Muscle of back (tissue), 11 donors: ENCODE results near the gene BABAM2. TPM values are rescaled to one million over a fixed set of nuclear protein-coding genes. Genes with fewer than 3 reads are reported as not detected.
A peak's percentile ranks its signal among the peaks of the same experiment; 100 is the strongest.

Experiments
- DNase-seq, 3 donors: peaks; one replicate each; pipeline versions ENCODE4 v3.0.0 to v3.0.0-alpha.2; 2013
- polyA plus RNA-seq, 10 donors: library from polyadenylated mRNA; unstranded; fragments of 120-200 nt; gene quantifications; one replicate each; pipeline ENCODE4 v1.2.1, GENCODE V29; 2013; ENCODE audit not compliant: insufficient read length in 10 of 10

Gene BABAM2
- polyA plus RNA-seq, 10 donors = 19.7 to 26.0 (median 23.7) TPM

DNA sequence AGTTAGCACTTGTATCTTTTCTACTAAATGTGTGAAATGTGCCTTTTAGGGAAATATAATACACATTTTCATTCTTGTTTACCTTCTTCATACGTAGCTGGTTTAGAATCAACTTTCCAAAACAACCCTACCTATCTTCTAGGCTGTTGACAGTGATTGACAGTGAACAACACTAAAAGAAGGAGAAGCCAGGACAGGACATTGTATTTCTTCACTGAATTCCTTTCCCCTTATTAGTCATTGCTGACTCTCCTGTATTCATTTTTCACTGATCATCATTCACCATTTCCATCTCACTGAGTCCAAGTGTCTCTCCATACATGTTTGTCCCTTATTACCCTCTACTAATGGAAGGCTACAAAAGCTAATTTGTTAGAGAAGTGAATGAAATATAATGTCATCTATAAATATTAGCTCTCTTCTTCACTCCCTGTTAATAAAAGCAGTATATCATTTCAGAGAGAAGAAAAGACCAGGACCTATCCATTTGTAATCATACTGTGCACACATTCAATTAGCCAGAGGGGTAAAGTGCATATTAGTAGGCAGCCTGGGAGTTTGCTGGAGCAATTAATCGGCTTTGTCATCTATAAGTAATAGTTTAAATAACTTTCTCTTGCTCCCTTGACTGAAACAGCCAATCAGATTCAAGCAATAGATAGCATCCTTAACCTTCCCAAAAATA, 309.6 kb downstream of the BABAM2 start:
- no peak for DNase-seq

DNA sequence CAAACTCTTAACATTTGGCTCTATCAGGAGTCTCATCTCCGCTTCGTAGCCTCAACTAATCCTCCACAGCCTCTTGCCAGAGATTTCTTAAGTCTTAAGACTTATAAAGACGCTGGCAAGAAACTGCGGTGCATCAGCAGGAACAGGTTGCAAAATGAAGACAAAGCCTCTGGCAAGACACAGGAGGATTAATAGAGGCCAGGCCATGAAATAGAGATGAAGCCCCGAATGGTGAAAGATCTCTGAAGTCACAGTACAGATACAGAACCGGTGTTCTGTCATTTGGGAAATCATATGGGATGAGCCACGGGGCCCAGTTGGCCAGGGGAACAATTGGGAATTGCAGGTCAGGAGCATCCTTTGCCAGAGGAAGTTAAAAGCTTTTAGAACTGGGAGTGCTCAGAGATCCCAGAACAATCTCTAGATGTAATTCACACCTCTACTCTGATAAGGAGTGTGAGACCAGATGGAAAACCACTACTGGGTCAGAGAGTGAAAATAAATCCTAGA, 311.2 kb downstream of the BABAM2 start:
- DNase-seq = peak in 1 of 3 donors; percentile 52

DNA sequence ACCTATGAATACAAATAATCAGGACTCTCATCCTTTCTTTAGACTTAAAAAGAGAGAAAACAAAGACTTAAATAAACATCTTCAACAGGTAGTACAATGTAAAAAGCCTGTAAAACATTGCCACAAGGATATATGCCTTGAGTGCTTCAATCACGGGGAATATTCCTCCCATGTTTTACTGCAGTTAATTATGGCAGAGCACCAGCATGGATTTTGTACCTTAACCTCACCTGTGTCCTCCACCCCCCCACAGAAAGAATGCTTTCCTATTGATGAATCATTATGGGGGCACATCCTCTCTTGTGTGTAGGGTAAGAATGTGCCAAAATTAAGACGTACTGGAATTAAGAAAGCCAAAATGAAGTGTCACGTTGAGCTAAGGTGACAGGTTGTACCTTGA, 312.2 kb downstream of the BABAM2 start:
- no peak for DNase-seq

DNA sequence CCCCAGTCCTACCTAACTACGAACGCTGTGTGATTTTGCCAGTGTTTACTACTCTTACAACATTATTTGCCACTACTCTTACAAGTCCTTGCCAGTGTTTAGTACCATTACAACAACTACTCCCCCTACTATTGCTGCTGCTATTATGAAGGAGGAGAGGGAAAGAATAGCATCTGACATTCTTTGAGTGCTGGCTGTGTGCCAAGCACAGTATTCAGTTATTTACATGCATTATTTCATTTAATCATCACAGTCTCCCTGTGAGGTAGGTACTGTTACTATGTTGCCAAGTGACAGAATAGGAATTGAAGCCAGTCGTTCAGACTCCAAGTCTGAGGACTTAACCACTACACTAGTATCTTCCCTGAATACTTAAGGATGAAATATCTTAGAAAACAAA, 316.2 kb downstream of the BABAM2 start:
- peak in 1 of 3 donors; percentile 41 for DNase-seq

DNA sequence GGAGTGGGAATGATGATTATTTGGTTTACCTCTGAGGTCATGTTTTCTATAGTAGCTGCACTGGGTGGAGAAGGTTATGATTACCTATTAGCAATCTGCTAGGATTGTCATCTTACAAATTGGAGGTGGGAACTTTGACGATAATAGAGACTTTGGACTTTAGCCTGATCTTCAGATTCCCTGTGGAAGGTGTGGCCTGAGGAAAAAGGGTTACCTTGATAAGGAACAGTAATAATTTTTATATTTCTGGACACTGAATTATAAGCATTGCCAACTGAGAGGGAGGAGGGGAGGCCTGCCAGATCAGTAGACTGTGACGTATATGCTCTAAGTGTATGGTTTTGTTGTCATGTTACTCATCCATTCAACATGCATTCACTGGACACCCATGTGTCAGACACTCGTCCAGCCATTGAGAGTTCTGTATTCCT, 318.7 kb downstream of the BABAM2 start:
- no peak for DNase-seq

DNA sequence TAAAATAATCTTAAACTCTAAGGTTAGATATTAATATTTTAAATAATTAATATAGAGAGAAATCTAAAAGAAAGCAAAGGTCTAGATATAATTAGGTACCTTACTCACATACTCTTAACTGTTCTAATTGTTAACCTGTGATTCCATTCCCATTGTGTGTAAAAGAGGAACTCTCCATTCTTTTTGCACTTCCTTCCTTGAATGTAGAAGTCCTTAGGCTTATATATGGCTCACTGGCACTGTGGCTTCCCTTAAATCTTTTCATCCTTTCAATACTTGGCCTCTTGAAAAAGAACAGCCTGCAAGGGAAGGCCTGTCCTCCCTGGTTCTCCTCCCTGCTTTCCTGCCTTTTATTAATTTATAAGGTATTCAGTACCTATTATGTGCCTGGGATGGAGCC, 319.3 kb downstream of the BABAM2 start:
- DNase-seq = no peak

DNA sequence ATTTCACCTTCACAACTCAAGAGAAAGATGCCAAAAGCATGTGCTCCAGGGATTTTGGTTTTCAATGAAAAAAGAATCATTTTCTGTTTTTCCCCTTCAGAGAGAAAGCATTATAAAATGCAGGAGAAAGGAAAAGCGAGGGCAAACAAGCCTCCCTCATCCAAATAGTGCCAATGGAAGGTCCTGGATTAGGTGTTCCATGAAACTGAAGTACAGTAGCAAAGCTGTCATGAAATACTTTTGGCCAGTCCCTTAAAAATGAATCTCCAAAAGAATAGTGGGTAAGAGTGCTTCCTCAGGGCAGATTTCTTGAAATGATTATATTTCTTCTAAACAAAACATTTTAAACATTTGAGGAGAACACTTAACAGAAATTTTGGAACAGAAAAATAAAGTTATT, 320.0 kb downstream of the BABAM2 start:
- DNase-seq = no peak

DNA sequence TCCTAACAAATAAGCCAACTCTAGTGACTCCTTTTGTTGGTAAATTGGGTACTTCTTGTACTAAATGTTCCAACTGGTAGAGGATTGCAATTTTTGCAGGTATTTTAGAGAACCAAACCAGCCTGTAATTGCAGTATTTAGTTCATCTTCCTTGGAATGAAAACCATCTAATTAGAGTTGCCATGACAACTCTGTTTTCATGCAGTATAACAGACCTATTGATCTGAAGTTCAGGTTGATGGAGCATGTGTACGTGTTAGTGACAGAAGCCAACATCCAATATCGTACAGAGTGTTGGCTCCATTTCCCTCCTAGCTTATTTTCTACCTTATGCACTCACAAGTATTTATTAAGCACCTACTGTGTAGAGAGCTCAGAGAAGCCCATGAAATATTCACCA, 325.8 kb downstream of the BABAM2 start:
- DNase-seq = no peak

DNA sequence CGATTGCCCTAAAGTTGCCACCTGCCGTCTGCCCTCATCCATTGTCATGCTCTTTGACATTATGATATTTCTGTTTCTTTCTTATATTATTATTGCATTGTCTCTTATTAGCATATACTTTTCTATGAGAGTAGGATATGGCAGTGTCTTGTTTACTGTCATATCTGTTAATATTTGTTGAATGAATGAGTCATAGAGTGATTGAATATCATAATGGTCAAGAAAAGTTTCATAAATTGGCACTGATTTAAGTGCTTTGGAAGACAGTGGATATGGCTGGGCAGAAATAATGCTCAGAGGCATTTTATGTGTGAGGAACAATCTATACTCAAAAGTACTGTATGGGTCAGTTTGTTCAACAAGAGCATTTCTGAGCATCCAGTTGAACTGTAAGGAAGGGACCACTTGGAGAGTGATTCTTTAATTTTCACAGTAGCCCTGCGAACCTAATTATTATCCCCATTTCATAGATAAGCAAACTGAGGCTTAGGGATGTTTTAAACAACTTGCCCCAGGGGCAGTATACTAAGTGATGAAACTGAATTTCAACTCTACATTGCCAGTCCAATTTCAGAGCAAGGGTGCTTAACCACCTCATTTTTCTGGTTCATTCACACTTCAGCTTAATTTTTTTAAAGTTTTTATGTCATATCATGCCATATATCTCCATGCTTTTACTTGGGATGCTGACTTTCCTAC, 326.7 kb downstream of the BABAM2 start:
- no peak for DNase-seq

DNA sequence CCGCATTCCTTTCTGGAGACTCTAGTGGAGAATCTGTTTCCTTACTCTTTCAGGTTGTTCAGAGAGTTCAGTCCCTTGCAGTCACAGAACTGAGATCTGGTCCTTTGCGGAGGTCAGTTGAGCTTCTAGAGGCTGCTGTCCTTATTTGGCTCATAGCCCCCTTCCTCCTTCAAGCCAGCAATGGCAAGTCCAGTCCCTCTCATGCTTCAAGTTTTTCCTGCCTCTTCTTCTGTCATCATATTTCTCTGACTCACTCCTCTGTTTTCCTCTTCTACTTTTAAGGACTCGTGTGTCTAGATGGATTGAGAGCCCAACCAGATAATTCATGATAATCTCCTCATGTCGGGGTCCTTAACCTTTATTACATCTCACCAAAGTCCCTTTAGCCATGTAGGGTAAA, 328.6 kb downstream of the BABAM2 start:
- no peak for DNase-seq

DNA sequence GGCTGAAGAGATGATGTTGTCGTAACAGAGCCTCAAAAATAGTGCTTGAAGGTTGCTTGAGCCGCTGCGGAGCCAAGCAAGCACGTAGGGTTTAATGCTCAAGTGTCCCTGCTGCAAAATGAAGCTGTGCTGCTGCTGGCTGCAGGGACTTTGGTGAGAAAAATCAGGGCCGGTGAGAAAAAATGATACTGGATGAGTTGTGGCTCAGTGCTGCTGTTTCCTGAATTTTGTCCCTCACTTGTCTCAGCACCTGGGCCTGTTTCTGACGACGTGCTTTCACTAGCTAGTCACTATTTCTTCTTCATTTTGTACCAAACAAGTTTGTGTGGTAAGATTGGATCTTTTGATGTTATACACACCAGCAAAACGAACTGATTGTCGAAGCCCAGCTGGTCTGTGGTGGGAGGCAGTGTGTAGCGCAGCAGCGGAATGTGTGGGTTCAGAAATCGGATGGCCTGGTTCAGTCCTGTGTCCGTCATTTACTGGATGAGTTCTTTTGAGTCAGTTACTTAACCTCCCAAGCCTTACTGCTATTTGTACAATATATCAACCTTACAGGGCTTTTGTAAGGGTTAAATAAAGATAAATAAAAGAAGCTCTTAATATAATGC, 329.3 kb downstream of the BABAM2 start:
- DNase-seq = no peak

DNA sequence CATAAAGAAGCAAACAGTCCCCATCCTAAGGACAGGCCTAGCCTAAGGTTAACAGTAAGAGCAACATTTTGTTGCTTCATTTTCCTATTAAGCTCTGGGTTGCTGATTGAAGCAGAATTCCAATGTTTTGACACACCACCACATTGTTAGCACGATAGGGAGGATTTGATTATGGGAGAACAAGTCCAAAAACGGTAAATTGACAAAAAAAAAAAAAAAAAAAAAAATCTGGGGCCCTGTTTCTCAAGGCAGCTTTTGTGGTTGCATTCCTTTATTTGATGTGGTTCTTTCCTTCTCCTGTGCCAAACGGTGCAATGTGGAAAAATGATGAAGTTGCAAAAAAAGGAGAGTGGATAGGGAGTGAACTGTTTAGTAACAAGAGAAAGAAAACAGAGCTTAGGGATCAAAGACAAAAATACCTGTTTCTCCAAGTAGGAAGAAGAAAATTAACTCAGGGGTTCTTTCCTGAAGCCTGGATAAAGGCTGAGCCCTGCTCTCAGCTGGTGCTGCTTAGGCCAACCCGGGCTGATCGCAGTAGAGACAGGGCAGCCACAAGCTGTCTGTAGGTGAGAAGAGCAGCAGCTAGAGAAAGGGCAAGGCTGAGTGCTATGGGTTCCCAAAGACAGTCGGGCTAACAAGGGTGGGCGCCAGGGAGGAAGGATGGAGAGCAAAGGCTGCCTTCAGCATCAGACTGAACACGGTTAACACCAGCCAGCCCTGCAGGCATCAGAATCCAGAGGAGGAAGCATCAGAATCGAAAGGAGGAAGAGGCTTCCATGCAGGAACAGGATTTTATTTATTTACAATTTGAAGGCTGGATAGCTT, 334.3 kb downstream of the BABAM2 start:
- DNase-seq = peak; percentile 34 to 88 (median 49)

DNA sequence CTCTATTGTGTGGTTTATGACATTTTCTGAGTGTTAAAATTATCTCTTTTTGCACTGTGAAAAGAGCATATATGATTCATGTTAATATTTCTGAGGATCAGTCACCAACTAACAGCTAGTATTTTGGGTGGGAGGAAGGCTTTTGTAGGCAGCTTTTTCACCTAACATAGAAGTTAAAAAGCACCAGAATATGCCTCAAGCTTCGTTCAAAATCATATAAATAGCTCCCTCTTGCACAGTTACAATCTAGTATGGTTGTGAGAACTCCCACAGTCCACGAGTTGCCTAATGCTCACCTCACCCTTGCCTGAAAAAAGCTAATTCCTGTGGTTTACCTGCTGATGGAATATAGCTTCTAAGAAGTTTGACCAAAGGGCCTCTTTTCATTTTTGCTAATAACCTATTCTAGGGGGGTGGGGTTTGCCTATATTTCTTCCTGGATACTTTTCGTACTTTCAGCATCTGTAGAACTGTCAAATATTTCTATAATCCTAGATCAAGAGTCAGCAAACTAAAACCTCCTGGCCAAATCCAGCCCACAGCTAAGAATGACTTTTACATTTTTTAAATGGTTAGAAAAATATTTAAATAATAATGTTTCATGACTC, 335.0 kb downstream of the BABAM2 start:
- no peak for DNase-seq

DNA sequence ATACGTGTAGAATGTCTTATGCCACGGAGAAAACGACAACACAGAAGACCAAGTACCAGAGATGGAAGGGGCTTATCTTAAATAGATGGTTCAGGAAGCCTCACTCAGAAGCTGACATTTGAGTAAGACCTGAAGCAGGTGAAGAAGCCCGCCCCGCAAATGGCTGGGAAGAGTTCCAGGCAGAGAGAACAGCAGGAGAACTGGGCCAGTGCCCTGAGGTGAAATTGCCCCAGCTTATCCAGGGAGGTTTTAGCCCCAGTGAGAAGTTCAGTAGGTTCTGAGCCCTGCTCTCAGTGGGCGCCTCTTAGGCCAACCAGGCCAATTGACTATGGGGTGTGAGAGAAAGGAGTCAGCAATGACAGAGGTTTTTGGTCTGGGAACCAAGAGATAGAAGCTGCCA, 336.0 kb downstream of the BABAM2 start:
- DNase-seq = no peak

DNA sequence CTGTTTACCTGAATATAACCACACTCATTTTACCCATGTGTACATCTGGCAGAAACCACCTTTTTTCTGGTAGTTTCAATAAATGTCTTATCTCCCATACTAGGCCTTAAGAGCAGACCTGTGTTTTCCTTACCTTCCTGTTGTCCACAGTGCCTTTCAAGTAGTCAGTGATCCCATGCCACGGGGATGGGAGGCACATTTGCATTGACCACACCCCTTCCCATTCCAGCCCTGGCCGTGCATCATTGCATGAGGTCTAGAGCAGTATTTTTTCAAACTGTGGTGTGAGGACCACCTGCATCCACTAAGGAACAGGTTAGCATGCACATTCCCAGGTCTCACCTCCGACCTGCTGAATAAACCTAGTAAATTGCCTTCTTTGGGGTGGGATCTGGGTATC, 337.0 kb downstream of the BABAM2 start:
- DNase-seq = no peak

DNA sequence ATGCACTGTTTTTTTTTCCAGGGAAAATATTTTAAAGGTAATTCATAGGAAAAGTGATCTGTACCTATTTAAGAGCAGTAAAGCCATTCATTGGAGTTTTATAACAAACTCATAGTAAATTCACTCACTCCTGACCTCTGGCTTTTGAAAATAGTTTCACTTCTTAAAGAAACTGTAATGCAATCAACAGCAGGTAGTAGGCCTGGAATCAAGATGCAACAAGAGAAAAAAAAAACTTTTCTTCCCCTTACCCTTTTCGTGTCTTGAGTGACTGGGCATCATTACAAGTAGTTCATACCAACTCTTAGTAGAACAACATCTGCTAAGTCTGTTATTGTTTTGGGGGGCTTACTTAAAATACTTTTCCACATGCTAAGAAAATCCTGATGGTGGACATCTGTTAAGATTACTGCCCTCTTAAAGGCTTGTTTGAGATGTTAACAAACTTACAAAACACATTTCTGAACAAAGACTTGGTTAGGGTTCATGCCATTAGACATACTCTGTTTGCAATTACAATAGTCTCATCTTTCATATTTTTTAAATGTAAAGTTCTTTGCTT, 338.0 kb downstream of the BABAM2 start:
- no peak for DNase-seq

DNA sequence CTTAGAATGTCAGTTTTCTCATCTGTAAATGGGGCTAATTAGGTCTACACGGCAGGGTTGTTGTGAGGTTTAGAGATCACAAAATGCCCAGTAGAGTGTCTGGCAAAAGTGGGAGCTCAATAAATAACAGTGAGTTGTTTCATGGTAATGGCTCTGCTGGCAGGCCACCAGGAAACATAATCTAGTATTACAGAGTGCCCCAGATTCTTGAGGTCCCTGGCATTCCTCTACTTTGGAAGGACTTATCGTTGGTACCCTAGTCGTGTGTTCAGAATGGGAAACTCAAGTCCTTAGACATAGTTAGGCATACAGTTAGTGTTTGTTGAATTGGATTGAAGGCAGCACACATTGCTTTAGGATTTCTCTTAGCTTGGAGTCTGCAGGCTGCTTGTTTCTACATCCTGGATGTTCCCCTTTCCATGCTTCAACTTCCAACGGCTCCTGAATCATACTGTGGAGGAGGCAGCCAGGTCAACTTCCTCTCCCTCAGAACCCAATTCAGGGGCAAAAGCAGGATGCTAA, 340.6 kb downstream of the BABAM2 start:
- peak; percentile 12 to 43 (median 29) for DNase-seq

DNA sequence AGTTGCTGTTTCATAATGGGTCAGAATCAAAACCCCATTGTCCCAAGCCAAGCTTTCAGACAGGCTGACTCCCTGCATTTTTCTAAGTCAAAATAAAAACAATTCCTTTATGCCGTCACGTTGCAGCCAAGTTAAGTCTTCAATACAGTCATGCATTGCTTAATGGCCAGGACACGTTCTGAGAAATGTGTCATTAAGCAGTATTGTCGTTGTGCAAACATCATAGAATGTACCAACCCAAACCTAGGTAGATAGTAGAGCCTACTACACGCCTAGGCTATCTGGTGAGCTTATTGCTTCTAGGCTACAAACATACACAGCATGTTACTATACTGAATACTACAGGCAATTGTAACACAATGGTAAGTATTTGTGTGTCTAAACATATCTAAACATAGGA, 341.8 kb downstream of the BABAM2 start:
- no peak for DNase-seq

DNA sequence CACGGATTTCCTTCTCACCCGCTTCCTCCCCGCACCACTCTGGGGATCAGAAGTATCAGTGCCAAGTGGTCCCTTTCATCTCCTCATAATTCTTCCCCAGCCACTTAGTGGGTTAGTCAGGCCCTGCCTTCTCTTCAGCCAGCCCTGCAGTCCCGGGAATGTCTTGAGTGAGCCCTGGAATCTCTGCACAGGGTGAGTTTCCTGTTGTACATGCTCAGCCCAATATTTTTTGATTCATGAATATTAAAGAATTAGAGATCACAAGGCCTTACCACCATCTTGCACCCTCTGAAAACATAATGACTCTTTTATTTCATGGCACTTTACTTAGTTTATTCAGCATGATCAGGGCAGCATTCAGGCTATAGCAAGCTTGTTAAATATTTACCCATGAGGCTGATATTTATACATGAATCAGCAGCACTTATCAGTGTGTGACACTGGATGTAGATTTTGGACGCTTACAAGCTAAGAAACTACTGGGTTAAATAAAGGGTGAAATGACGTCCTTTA, 342.7 kb downstream of the BABAM2 start:
- DNase-seq = no peak

DNA sequence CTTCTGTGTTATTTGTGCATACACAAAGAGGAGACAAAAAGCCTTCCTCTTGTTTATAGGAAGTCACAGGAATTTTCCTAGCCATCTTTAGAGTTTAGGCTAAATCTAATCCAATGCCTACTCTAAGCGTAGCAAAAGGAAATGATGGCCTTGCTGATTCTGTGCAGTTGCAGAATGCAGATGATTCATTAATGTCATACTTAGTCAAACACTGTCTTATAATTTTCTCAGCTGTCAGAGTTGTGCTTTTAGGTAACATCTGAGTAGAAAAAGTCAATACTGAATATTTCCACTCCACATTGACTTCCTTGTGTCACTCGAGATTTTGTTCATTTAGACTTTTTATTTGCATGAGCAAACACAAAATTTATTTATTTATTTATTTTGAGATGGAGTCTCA, 344.3 kb downstream of the BABAM2 start:
- no peak for DNase-seq

DNA sequence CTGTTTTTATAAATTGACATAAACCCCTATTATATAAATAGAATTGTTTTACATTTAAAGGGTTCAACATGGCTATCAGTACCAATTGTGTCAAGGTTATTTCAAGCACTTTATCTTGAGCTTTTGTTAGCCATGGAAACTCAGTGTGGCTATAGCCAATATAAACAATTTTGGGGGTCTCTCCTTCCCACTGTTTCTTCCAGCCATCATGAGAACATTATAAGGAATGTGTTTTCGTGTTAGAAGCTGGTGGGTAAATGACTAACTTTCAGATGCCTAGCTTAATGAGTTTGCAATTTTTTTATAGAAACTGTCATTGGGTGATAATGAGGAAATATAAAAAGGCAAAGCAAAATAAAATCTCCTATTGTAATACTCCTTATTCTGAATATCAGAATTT, 348.7 kb downstream of the BABAM2 start:
- DNase-seq = no peak
